Esophagus muscularis mucosa (tissue), 4 donors: Measurements from ENCODE around the gene GALNT2.

Experiments
- CTCF ChIP-seq, 3 experiments: fragments of 200-600 bp in 2 of 3; fragments of 450-650 bp in 1 of 3; sonication (generic) in 2 of 3; IDR thresholded peaks; one replicate each; pipeline ENCODE4 v1.5.1; 2017 to 2019; ENCODE audit warnings: antibody characterized with exemption in 3 of 3, mild to moderate bottlenecking in 2 of 3, moderate library complexity in 1 of 3
- EP300 ChIP-seq: sonication (generic); formaldehyde crosslinking; IDR thresholded peaks from one replicate; pipeline ENCODE4 v1.6.1; 2017; ENCODE audit warnings: antibody characterized with exemption
- POLR2A ChIP-seq: fragments of 450-650 bp; IDR thresholded peaks from one replicate; pipeline ENCODE4 v1.6.1; 2017; ENCODE audit warnings: antibody characterized with exemption, moderate library complexity, mild to moderate bottlenecking, low read depth
- POLR2AphosphoS5 ChIP-seq, 2 donors: sonication (generic); formaldehyde crosslinking; IDR thresholded peaks; one replicate each; pipeline ENCODE4 v1.6.1; 2017; ENCODE audit warnings: antibody characterized with exemption in 2 of 2

GRCh38 chr1:230070321-230071208 lies 3.5 kb downstream of the GALNT2 start:
- TF ChIP-seq POLR2A (no peak), CTCF (IDR thresholded peaks at IDR 0.05) (no peak), POLR2AphosphoS5 (IDR thresholded peaks at IDR 0.05) (no peak), EP300 (no peak)
